ENCODE measurements around the gene ACOX2. TPM values are rescaled to one million over a fixed set of nuclear protein-coding genes. Genes with fewer than 3 reads are reported as not detected.

The ACOX2 gene
- total and polyA plus RNA-seq, 2 of the 13 experiments (the other 11 are each of a cell fraction or from before 2014, with no cell fraction given): 42.6 to 98.5 TPM

DNA sequence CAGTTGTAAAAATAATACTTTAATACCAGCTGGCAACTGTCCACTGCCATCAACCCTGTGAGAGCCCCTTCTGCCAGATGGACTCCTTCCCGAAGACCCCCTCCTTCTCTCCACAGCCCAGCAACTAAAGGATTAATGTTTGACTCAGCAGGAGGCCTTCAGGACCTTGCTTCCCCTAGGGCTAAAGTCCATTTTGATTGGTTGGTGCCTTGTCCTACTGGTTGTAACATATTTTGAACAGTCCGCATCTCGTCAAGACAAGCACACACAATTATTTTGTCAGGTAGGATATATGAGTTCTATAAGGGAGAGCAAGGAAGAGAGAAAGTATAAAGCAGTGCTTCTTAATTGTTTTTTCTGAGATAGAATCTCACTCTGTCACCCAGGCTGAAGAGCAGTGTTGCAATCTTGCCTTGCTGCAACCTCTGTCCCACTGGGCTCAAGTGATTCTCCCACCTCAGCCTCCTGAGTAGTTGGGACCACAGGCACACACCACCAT is 18.6 kb downstream of the ACOX2 start (continued):
- TF ChIP-seq, protein P1, sequence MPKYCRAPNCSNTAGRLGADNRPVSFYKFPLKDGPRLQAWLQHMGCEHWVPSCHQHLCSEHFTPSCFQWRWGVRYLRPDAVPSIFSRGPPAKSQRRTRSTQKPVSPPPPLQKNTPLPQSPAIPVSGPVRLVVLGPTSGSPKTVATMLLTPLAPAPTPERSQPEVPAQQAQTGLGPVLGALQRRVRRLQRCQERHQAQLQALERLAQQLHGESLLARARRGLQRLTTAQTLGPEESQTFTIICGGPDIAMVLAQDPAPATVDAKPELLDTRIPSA (CRISPR knock-in tag; IDR thresholded peaks at IDR 0.05; ENCODE audit: borderline replicate concordance): no peak
- TF ChIP-seq CHD4 (IDR thresholded peaks at IDR 0.05; ENCODE audit: borderline replicate concordance, low read length): no peak
- TF ChIP-seq MED1 (CRISPR knock-in tag; IDR thresholded peaks at IDR 0.05): peak; percentile 46
- TF ChIP-seq ZNF839 (CRISPR knock-in tag; IDR thresholded peaks at IDR 0.05; ENCODE audit: borderline replicate concordance): no peak
- TF ChIP-seq, protein P2, sequence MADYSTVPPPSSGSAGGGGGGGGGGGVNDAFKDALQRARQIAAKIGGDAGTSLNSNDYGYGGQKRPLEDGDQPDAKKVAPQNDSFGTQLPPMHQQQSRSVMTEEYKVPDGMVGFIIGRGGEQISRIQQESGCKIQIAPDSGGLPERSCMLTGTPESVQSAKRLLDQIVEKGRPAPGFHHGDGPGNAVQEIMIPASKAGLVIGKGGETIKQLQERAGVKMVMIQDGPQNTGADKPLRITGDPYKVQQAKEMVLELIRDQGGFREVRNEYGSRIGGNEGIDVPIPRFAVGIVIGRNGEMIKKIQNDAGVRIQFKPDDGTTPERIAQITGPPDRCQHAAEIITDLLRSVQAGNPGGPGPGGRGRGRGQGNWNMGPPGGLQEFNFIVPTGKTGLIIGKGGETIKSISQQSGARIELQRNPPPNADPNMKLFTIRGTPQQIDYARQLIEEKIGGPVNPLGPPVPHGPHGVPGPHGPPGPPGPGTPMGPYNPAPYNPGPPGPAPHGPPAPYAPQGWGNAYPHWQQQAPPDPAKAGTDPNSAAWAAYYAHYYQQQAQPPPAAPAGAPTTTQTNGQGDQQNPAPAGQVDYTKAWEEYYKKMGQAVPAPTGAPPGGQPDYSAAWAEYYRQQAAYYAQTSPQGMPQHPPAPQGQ (CRISPR knock-in tag; IDR thresholded peaks at IDR 0.05; ENCODE audit: borderline replicate concordance): no peak
- TF ChIP-seq SRF (IDR thresholded peaks at IDR 0.05; ENCODE audit: low read depth, low read length): no peak
- TF ChIP-seq ZBTB21 (CRISPR knock-in tag; IDR thresholded peaks at IDR 0.05): no peak
- TF ChIP-seq WIZ (CRISPR knock-in tag; IDR thresholded peaks at IDR 0.05): no peak
- TF ChIP-seq, protein P3, sequence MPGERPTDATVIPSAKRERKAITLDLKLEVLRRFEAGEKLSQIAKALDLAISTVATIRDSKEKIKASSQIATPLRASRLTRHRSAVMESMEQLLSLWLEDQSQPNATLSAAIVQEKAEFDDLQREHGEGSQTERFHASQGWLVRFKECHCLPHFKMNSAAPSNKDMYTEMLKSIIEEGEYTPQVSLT (CRISPR knock-in tag; IDR thresholded peaks at IDR 0.05; ENCODE audit: borderline replicate concordance, low read depth): no peak
- peak; percentile 19 for TF ChIP-seq ZMYM4 (CRISPR knock-in tag; IDR thresholded peaks at IDR 0.05)
- no peak for TF ChIP-seq RNF2 (conservative IDR thresholded peaks at IDR 0.05; ENCODE audit: low read depth)
- TF ChIP-seq SYNCRIP (IDR thresholded peaks at IDR 0.05; ENCODE audit: insufficient read depth, low read depth, low read length): no peak
- TF ChIP-seq SRY (CRISPR knock-in tag; IDR thresholded peaks at IDR 0.05): no peak
- TF ChIP-seq ATAD3A (CRISPR knock-in tag; IDR thresholded peaks at IDR 0.05): no peak
- TF ChIP-seq PLRG1 (conservative IDR thresholded peaks at IDR 0.05): no peak
- TF ChIP-seq ZNF317 (CRISPR knock-in tag; IDR thresholded peaks at IDR 0.05): no peak
- TF ChIP-seq, protein P4, sequence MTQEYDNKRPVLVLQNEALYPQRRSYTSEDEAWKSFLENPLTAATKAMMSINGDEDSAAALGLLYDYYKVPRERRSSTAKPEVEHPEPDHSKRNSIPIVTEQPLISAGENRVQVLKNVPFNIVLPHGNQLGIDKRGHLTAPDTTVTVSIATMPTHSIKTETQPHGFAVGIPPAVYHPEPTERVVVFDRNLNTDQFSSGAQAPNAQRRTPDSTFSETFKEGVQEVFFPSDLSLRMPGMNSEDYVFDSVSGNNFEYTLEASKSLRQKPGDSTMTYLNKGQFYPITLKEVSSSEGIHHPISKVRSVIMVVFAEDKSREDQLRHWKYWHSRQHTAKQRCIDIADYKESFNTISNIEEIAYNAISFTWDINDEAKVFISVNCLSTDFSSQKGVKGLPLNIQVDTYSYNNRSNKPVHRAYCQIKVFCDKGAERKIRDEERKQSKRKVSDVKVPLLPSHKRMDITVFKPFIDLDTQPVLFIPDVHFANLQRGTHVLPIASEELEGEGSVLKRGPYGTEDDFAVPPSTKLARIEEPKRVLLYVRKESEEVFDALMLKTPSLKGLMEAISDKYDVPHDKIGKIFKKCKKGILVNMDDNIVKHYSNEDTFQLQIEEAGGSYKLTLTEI (CRISPR knock-in tag; conservative IDR thresholded peaks at IDR 0.05): no peak
- TF ChIP-seq ZNF484 (CRISPR knock-in tag; IDR thresholded peaks at IDR 0.05; ENCODE audit: borderline replicate concordance, low read depth): no peak
- no peak for TF ChIP-seq THYN1 (CRISPR knock-in tag; IDR thresholded peaks at IDR 0.05; ENCODE audit: borderline replicate concordance, low read depth)
- peak; percentile 40; the same call in 1 of the 2 replicates for TF ChIP-seq NFYB (CRISPR knock-in tag; IDR thresholded peaks at IDR 0.05)
- no peak for TF ChIP-seq KDM2A (CRISPR knock-in tag; IDR thresholded peaks at IDR 0.05; ENCODE audit: borderline replicate concordance, low read depth)
- no peak for TF ChIP-seq ZNF234 (CRISPR knock-in tag; conservative IDR thresholded peaks at IDR 0.05)
- no peak for TF ChIP-seq AHR (CRISPR knock-in tag; IDR thresholded peaks at IDR 0.05)
- TF ChIP-seq MLLT10 (CRISPR knock-in tag; IDR thresholded peaks at IDR 0.05): no peak
- no peak for TF ChIP-seq PRPF4 (IDR thresholded peaks at IDR 0.05; ENCODE audit: low read depth, low read length, poor library complexity, severe bottlenecking)
- TF ChIP-seq, protein P5, sequence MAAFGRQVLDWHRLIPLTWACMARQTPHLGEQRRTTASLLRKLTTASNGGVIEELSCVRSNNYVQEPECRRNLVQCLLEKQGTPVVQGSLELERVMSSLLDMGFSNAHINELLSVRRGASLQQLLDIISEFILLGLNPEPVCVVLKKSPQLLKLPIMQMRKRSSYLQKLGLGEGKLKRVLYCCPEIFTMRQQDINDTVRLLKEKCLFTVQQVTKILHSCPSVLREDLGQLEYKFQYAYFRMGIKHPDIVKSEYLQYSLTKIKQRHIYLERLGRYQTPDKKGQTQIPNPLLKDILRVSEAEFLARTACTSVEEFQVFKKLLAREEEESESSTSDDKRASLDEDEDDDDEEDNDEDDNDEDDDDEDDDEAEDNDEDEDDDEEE (CRISPR knock-in tag; IDR thresholded peaks at IDR 0.05): no peak
- no peak for TF ChIP-seq ATRX (CRISPR knock-in tag; IDR thresholded peaks at IDR 0.05; ENCODE audit: borderline replicate concordance)
- TF ChIP-seq NFRKB (IDR thresholded peaks at IDR 0.05): no peak
